ENCODE data around the gene CAPN12.

The CAPN12 gene

GRCh38 chr19:38705197-38706019 lies 38.9 kb downstream of the CAPN12 start:
- in situ Hi-C loops (cut with MboI; ENCODE audit: low sequenced_read_pairs, unreplicated experiment), result no loop called here
- DNase-seq (ENCODE audit: low spot score), result no peak
- TF ChIP-seq CTCF (IDR thresholded peaks at IDR 0.05; ENCODE audit: borderline replicate concordance, control extremely low read depth, extremely low read depth, insufficient read depth, missing control alignments), result no peak

GRCh38 chr19:38704488-38705026 lies 39.7 kb downstream of the CAPN12 start:
- no peak for TF ChIP-seq CTCF (IDR thresholded peaks at IDR 0.05; ENCODE audit: borderline replicate concordance, control extremely low read depth, extremely low read depth, insufficient read depth, missing control alignments)
- in situ Hi-C loops (cut with MboI; ENCODE audit: low sequenced_read_pairs, unreplicated experiment), result no loop called here
- no peak for DNase-seq (ENCODE audit: low spot score)

- in situ Hi-C loops (cut with MboI; ENCODE audit: low sequenced_read_pairs, unreplicated experiment), result no loop called here
- no peak for DNase-seq (ENCODE audit: low spot score)
- no peak for TF ChIP-seq CTCF (IDR thresholded peaks at IDR 0.05; ENCODE audit: borderline replicate concordance, control extremely low read depth, extremely low read depth, insufficient read depth, missing control alignments)
These were observed 40.8 kb downstream of the CAPN12 start for GRCh38 chr19:38703509-38703908.

DNA sequence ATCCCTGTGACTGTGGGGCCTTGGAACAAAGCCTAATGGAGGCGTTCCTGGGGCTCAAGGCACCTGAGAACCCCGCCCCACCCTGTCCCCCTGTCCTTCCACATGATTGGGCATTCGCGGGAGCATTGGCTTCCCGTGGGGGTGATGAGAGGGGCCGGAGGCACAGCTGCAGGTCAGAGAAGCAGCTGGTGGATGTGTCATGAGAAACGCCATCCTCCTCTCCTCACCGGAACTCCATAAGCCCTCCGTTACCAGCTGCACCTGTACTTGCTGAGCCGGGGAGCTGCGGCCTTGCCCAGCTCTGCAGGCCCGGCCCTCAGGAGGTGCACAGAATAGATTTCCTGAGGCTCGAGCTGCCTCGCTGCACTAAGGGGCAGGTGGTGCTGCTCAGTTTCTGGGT lies 42.0 kb downstream of the CAPN12 start:
- in situ Hi-C loops (cut with MboI; ENCODE audit: low sequenced_read_pairs, unreplicated experiment), result no loop called here
- TF ChIP-seq CTCF (IDR thresholded peaks at IDR 0.05; ENCODE audit: borderline replicate concordance, control extremely low read depth, extremely low read depth, insufficient read depth, missing control alignments), result no peak

DNA sequence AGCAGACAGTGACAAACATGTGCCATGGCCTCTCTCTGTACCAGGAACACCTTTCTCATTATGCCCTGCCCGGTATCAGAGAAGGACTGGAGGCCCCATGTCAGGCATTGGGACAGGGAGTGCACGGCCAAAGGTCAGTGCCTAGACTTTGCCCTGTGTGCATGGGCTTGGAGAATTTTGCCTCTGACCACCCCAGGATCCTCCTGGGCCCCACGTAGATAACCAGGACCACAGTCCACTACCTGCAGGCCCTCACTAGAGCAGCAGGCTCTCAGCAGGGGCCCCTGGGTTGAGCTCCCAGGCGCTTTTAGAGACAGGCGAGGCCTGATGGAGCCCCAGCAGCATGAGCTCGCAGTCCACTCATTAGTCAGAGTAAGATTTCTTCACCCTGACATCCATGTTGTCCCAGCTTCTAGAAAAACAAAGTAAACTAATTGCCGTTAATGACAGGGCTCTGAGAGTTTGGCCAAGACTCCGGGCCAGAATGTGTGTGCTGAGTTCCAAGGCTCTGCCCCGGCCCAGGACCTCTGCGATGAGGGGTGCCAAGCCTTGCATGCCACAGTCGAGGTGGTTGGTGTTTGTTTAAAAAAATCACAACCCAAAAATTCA lies 42.7 kb downstream of the CAPN12 start:
- no peak for TF ChIP-seq CTCF (IDR thresholded peaks at IDR 0.05; ENCODE audit: borderline replicate concordance, control extremely low read depth, extremely low read depth, insufficient read depth, missing control alignments)
- in situ Hi-C loops (cut with MboI; ENCODE audit: low sequenced_read_pairs, unreplicated experiment), result no loop called here
- DNase-seq (ENCODE audit: low spot score), result no peak

More for the DNA sequence above, 42.0 kb downstream of the CAPN12 start:
- no peak for DNase-seq (ENCODE audit: low spot score)

GRCh38 chr19:38700902-38701454 lies 43.3 kb downstream of the CAPN12 start:
- no peak for DNase-seq (ENCODE audit: low spot score)
- no peak for TF ChIP-seq CTCF (IDR thresholded peaks at IDR 0.05; ENCODE audit: borderline replicate concordance, control extremely low read depth, extremely low read depth, insufficient read depth, missing control alignments)
- in situ Hi-C loops (cut with MboI; ENCODE audit: low sequenced_read_pairs, unreplicated experiment), result no loop called here
